ENCODE results near the gene ANXA7.

DNA sequence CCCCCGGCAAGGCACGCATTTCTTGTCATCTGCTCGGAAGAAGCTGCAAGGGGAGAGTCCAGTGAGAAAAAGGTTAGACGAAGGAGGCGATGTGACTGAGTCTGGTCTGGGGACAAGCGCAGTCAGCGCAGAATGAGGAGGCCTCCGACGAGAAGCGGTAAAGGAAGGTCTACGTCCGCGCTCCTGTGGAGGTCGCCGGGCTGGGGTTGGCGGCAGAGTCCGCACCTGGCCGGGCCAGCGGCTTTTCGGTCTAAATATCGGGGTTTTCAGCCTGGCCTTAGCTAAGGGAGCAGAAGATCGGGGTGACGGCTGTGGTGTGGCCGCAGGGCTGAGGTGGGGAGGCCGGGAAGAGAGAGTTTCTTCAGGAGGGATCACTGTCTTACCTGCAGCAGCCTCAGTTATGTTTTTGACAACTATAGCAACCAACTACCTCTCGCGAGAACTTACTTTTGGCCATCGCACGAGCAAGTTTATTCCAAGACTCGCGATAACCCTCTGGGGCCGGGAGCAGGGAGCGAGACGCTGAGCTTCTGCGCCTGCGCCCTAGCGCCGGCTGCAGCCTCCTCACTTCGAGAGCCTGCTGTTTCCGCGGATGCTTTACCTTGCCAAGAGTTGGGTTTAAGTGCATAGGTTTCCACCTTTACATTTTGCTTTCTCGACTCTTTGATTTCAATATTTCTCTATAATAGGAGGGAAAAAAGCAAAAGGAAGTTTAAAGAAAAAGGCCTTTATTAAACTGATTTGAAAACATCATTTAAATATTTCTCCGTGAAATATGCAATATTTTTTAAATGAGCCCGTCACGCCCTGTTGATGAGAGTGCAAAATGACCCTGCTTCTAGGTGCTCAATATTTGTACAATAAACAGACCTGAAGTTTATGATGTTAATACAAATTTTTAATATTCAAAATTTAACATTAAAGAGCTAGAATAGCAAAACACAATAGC is 55.3 kb downstream of the ANXA7 start, which contains the start of gene CFAP70:
- TF ChIP-seq POLR2A (IDR thresholded peaks at IDR 0.05): peak in 2 of 3 donors; percentile 43 to 74
- TF ChIP-seq, protein P1, sequence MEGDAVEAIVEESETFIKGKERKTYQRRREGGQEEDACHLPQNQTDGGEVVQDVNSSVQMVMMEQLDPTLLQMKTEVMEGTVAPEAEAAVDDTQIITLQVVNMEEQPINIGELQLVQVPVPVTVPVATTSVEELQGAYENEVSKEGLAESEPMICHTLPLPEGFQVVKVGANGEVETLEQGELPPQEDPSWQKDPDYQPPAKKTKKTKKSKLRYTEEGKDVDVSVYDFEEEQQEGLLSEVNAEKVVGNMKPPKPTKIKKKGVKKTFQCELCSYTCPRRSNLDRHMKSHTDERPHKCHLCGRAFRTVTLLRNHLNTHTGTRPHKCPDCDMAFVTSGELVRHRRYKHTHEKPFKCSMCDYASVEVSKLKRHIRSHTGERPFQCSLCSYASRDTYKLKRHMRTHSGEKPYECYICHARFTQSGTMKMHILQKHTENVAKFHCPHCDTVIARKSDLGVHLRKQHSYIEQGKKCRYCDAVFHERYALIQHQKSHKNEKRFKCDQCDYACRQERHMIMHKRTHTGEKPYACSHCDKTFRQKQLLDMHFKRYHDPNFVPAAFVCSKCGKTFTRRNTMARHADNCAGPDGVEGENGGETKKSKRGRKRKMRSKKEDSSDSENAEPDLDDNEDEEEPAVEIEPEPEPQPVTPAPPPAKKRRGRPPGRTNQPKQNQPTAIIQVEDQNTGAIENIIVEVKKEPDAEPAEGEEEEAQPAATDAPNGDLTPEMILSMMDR (IDR thresholded peaks at IDR 0.05): no peak
